GM23338 (cell line): ENCODE measurements around the gene CDCA4.

Experiments used
- ETS1 ChIP-seq: IDR thresholded peaks from 2 replicates; pipeline ENCODE4 v1.6.1; 2016; ENCODE audit warnings: antibody characterized with exemption
- EZH2 ChIP-seq: fragments of 200-600 bp; sonication (generic); IDR thresholded peaks from one replicate; pipeline ENCODE4 v1.8.0; 2017; ENCODE audit warnings: antibody characterized with exemption, mild to moderate bottlenecking, low read depth; ENCODE audit not compliant: unreplicated experiment
- EZH2phosphoT487 ChIP-seq: fragments of 200-600 bp; sonication (generic); IDR thresholded peaks from one replicate; pipeline ENCODE4 v1.8.1; 2018; ENCODE audit warnings: antibody characterized with exemption; ENCODE audit not compliant: unreplicated experiment
- JUNB ChIP-seq: IDR thresholded peaks from one replicate; pipeline ENCODE4 v1.6.1; 2016; ENCODE audit warnings: antibody characterized with exemption; ENCODE audit not compliant: unreplicated experiment
- POLR2AphosphoS5 ChIP-seq: IDR thresholded peaks from 2 replicates; pipeline ENCODE4 v1.6.1; 2016; ENCODE audit warnings: antibody characterized with exemption, low read depth
- ZNF114 ChIP-seq: fragments of 250-450 bp; sonication (Bioruptor Pico); IDR thresholded peaks from 2 replicates; pipeline ENCODE4 v1.5.0; 2020; ENCODE audit warnings: mild to moderate bottlenecking, moderate library complexity
- TF ChIP-seq, protein P1 (sequence below), 2 experiments: fragments of 200-600 bp in 1 of 2; sonication (generic) in 1 of 2; conservative IDR thresholded peaks; 2 replicates each; pipeline versions ENCODE4 v1.5.1 to v1.6.1; 2016 to 2017; ENCODE audit warnings: antibody characterized with exemption in 2 of 2, low read depth in 2 of 2, mild to moderate bottlenecking in 2 of 2, moderate library complexity in 1 of 2
- TF ChIP-seq, protein P2 (sequence below): IDR thresholded peaks from one replicate; pipeline ENCODE4 v1.6.1; 2018; ENCODE audit warnings: antibody characterized with exemption; ENCODE audit not compliant: unreplicated experiment
- TF ChIP-seq, protein P3 (sequence below): fragments of 250-450 bp; sonication (Bioruptor Pico); IDR thresholded peaks from 2 replicates; pipeline ENCODE4 v1.5.0; 2020; ENCODE audit warnings: mild to moderate bottlenecking, moderate library complexity

- no peak for TF ChIP-seq EZH2
- no peak for TF ChIP-seq POLR2AphosphoS5
- TF ChIP-seq, protein P1, sequence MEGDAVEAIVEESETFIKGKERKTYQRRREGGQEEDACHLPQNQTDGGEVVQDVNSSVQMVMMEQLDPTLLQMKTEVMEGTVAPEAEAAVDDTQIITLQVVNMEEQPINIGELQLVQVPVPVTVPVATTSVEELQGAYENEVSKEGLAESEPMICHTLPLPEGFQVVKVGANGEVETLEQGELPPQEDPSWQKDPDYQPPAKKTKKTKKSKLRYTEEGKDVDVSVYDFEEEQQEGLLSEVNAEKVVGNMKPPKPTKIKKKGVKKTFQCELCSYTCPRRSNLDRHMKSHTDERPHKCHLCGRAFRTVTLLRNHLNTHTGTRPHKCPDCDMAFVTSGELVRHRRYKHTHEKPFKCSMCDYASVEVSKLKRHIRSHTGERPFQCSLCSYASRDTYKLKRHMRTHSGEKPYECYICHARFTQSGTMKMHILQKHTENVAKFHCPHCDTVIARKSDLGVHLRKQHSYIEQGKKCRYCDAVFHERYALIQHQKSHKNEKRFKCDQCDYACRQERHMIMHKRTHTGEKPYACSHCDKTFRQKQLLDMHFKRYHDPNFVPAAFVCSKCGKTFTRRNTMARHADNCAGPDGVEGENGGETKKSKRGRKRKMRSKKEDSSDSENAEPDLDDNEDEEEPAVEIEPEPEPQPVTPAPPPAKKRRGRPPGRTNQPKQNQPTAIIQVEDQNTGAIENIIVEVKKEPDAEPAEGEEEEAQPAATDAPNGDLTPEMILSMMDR (conservative IDR thresholded peaks at IDR 0.05; ENCODE audit: low read depth in 2 of 2): no peak
- no peak for TF ChIP-seq ETS1
- TF ChIP-seq, protein P2, sequence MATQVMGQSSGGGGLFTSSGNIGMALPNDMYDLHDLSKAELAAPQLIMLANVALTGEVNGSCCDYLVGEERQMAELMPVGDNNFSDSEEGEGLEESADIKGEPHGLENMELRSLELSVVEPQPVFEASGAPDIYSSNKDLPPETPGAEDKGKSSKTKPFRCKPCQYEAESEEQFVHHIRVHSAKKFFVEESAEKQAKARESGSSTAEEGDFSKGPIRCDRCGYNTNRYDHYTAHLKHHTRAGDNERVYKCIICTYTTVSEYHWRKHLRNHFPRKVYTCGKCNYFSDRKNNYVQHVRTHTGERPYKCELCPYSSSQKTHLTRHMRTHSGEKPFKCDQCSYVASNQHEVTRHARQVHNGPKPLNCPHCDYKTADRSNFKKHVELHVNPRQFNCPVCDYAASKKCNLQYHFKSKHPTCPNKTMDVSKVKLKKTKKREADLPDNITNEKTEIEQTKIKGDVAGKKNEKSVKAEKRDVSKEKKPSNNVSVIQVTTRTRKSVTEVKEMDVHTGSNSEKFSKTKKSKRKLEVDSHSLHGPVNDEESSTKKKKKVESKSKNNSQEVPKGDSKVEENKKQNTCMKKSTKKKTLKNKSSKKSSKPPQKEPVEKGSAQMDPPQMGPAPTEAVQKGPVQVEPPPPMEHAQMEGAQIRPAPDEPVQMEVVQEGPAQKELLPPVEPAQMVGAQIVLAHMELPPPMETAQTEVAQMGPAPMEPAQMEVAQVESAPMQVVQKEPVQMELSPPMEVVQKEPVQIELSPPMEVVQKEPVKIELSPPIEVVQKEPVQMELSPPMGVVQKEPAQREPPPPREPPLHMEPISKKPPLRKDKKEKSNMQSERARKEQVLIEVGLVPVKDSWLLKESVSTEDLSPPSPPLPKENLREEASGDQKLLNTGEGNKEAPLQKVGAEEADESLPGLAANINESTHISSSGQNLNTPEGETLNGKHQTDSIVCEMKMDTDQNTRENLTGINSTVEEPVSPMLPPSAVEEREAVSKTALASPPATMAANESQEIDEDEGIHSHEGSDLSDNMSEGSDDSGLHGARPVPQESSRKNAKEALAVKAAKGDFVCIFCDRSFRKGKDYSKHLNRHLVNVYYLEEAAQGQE: no peak
- TF ChIP-seq EZH2phosphoT487: no peak
- TF ChIP-seq ZNF114: no peak
- TF ChIP-seq JUNB: no peak
- TF ChIP-seq, protein P3, sequence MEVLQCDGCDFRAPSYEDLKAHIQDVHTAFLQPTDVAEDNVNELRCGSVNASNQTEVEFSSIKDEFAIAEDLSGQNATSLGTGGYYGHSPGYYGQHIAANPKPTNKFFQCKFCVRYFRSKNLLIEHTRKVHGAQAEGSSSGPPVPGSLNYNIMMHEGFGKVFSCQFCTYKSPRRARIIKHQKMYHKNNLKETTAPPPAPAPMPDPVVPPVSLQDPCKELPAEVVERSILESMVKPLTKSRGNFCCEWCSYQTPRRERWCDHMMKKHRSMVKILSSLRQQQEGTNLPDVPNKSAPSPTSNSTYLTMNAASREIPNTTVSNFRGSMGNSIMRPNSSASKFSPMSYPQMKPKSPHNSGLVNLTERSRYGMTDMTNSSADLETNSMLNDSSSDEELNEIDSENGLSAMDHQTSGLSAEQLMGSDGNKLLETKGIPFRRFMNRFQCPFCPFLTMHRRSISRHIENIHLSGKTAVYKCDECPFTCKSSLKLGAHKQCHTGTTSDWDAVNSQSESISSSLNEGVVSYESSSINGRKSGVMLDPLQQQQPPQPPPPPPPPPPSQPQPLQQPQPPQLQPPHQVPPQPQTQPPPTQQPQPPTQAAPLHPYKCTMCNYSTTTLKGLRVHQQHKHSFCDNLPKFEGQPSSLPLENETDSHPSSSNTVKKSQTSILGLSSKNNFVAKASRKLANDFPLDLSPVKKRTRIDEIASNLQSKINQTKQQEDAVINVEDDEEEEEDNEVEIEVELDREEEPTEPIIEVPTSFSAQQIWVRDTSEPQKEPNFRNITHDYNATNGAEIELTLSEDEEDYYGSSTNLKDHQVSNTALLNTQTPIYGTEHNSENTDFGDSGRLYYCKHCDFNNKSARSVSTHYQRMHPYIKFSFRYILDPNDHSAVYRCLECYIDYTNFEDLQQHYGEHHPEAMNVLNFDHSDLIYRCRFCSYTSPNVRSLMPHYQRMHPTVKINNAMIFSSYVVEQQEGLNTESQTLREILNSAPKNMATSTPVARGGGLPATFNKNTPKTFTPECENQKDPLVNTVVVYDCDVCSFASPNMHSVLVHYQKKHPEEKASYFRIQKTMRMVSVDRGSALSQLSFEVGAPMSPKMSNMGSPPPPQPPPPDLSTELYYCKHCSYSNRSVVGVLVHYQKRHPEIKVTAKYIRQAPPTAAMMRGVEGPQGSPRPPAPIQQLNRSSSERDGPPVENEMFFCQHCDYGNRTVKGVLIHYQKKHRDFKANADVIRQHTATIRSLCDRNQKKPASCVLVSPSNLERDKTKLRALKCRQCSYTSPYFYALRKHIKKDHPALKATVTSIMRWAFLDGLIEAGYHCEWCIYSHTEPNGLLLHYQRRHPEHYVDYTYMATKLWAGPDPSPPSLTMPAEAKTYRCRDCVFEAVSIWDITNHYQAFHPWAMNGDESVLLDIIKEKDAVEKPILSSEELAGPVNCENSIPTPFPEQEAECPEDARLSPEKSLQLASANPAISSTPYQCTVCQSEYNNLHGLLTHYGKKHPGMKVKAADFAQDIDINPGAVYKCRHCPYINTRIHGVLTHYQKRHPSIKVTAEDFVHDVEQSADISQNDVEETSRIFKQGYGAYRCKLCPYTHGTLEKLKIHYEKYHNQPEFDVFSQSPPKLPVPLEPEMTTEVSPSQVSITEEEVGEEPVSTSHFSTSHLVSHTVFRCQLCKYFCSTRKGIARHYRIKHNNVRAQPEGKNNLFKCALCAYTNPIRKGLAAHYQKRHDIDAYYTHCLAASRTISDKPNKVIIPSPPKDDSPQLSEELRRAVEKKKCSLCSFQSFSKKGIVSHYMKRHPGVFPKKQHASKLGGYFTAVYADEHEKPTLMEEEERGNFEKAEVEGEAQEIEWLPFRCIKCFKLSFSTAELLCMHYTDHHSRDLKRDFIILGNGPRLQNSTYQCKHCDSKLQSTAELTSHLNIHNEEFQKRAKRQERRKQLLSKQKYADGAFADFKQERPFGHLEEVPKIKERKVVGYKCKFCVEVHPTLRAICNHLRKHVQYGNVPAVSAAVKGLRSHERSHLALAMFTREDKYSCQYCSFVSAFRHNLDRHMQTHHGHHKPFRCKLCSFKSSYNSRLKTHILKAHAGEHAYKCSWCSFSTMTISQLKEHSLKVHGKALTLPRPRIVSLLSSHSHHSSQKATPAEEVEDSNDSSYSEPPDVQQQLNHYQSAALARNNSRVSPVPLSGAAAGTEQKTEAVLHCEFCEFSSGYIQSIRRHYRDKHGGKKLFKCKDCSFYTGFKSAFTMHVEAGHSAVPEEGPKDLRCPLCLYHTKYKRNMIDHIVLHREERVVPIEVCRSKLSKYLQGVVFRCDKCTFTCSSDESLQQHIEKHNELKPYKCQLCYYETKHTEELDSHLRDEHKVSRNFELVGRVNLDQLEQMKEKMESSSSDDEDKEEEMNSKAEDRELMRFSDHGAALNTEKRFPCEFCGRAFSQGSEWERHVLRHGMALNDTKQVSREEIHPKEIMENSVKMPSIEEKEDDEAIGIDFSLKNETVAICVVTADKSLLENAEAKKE (CRISPR knock-in tag): no peak
Measured at GRCh38 chr14:105067969-105068301, 47.1 kb upstream of the CDCA4 start.
